Measurements from ENCODE around the gene MAP3K12.
A peak's percentile ranks its signal among the peaks of the same experiment; 100 is the strongest.

GRCh38 chr12:53481939-53482586 is 17.2 kb downstream of the MAP3K12 start:
- TF ChIP-seq POLR2A (IDR thresholded peaks at IDR 0.05; ENCODE audit: low read depth) (no peak), CTCF (IDR thresholded peaks at IDR 0.05) (peak in 1 of 3 experiments; percentile 12), POLR2AphosphoS5 (IDR thresholded peaks at IDR 0.05) (peak in 1 of 2 donors; percentile 31)
